Liver (tissue), 3 donors: Measurements from ENCODE around the gene CTSC.
"Not testable (repeated sequence)": the region's sequence is repeated elsewhere in the genome, so short reads cannot be mapped to it uniquely, and the experiment has no call there.

ENCODE experiments used
- CTCF ChIP-seq: fragments of 150-350 bp; IDR thresholded peaks from 2 replicates; pipeline ENCODE4 v1.5.1; 2017; ENCODE audit warnings: improper control_type of control experiment, low read depth, low read length; ENCODE audit not compliant: missing input control
- GABPA ChIP-seq, 2 donors: IDR thresholded peaks in 1 of 2; conservative IDR thresholded peaks in 1 of 2; 2 replicates each; pipeline ENCODE4 v1.6.1; 2016; ENCODE audit warnings: antibody characterized with exemption in 2 of 2, mild to moderate bottlenecking in 1 of 2, moderate library complexity in 1 of 2
- RAD21 ChIP-seq, 2 donors: IDR thresholded peaks; 2 replicates each; pipeline ENCODE4 v1.6.1; 2016; ENCODE audit warnings: antibody characterized with exemption in 2 of 2, mild to moderate bottlenecking in 2 of 2
- SP1 ChIP-seq: IDR thresholded peaks from 2 replicates; pipeline ENCODE4 v1.6.1; 2018; ENCODE audit warnings: antibody characterized with exemption, mild to moderate bottlenecking
- TAF1 ChIP-seq: conservative IDR thresholded peaks from 2 replicates; pipeline ENCODE4 v1.6.1; 2016; ENCODE audit warnings: antibody characterized with exemption, mild to moderate bottlenecking
- ZBTB33 ChIP-seq: IDR thresholded peaks from 2 replicates; pipeline ENCODE4 v1.6.1; 2016; ENCODE audit warnings: antibody characterized with exemption
- TF ChIP-seq, protein P1 (sequence below): IDR thresholded peaks from 2 replicates; pipeline ENCODE4 v1.6.1; 2016; ENCODE audit warnings: antibody characterized with exemption
- TF ChIP-seq, protein P2 (sequence below): IDR thresholded peaks from 2 replicates; pipeline ENCODE4 v1.6.1; 2016; ENCODE audit warnings: antibody characterized with exemption, mild to moderate bottlenecking
- donor health status: healthy.
- donor health status: healthy.

DNA sequence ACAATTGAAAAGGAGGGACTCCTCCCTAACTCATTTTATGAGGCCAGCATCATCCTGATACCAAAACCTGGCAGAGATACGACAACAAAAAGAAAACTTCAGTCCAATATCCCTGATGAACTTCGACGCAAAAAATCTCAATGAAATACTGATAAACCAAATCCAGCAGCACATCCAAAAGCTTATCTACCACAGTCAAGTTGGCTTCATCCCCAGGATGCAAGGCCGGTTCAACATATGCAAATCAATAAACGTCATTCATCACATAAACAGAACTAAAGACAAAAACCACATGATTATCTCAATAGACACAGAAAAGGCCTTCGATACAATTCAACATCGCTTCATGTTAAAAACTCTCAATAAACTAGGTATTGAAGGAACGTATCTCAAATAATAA is 14.7 kb downstream of the CTSC start:
- not testable (repeated sequence) for TF ChIP-seq CTCF; RAD21 (IDR thresholded peaks at IDR 0.05); SP1; ZBTB33; TAF1; GABPA (IDR thresholded peaks at IDR 0.05 in 1 of 2, conservative IDR thresholded peaks at IDR 0.05 in 1 of 2)
- TF ChIP-seq, protein P1, sequence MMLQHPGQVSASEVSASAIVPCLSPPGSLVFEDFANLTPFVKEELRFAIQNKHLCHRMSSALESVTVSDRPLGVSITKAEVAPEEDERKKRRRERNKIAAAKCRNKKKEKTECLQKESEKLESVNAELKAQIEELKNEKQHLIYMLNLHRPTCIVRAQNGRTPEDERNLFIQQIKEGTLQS = not testable (repeated sequence)
- TF ChIP-seq, protein P2, sequence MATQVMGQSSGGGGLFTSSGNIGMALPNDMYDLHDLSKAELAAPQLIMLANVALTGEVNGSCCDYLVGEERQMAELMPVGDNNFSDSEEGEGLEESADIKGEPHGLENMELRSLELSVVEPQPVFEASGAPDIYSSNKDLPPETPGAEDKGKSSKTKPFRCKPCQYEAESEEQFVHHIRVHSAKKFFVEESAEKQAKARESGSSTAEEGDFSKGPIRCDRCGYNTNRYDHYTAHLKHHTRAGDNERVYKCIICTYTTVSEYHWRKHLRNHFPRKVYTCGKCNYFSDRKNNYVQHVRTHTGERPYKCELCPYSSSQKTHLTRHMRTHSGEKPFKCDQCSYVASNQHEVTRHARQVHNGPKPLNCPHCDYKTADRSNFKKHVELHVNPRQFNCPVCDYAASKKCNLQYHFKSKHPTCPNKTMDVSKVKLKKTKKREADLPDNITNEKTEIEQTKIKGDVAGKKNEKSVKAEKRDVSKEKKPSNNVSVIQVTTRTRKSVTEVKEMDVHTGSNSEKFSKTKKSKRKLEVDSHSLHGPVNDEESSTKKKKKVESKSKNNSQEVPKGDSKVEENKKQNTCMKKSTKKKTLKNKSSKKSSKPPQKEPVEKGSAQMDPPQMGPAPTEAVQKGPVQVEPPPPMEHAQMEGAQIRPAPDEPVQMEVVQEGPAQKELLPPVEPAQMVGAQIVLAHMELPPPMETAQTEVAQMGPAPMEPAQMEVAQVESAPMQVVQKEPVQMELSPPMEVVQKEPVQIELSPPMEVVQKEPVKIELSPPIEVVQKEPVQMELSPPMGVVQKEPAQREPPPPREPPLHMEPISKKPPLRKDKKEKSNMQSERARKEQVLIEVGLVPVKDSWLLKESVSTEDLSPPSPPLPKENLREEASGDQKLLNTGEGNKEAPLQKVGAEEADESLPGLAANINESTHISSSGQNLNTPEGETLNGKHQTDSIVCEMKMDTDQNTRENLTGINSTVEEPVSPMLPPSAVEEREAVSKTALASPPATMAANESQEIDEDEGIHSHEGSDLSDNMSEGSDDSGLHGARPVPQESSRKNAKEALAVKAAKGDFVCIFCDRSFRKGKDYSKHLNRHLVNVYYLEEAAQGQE = not testable (repeated sequence)
